Fibroblast of mammary gland (primary cell): ENCODE measurements around the gene FTH1.

Source experiments
- DNase-seq: peaks from one replicate; pipeline ENCODE4 v3.0.0-alpha.2; 2010; ENCODE audit warnings: low read depth
- H3K4me3 ChIP-seq: 2 replicates; pipeline ENCODE4 v1.5.1; 2011; ENCODE audit warnings: low read depth, mild to moderate bottlenecking, low read length, moderate library complexity; ENCODE audit not compliant: control insufficient read depth
- CTCF ChIP-seq: conservative IDR thresholded peaks from 2 replicates; pipeline ENCODE4 v1.5.1; 2011; ENCODE audit warnings: low read depth, low read length, inconsistent platforms; ENCODE audit not compliant: control insufficient read depth, insufficient read depth

The FTH1 gene

GRCh38 chr11:61948505-61948904, 18.9 kb downstream of the FTH1 start:
- DNase-seq, result no peak
- no peak overlapping the region for H3K4me3 ChIP-seq
- no peak for TF ChIP-seq CTCF

GRCh38 chr11:61947486-61948210, 19.8 kb downstream of the FTH1 start:
- H3K4me3 ChIP-seq, result no peak overlapping the region
- peak; percentile 94 for DNase-seq
- TF ChIP-seq CTCF, result peak; percentile 100

DNA sequence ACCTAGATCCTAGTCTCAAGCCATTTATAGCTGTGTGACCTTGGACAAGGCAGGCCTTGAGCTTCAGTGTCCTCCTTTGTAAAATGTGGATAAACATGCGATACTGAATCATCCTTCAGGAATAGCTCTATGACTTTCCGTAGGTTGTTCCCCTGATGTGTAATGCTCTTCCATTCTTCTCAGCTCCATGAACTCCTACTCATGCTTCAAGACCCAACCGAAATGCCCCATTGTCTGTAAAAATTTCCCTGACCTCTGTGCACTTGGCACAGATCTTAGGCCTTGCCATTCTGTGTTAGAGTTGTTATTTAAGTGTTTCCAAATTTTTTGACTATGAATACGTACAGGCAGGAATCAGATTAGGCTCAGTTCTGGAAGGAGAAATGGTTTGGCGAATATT, 20.5 kb downstream of the FTH1 start:
- no peak for TF ChIP-seq CTCF
- no peak for DNase-seq
- no peak overlapping the region for H3K4me3 ChIP-seq

- no peak for TF ChIP-seq CTCF
- DNase-seq, result no peak
- H3K4me3 ChIP-seq, result no peak overlapping the region
These were observed 22.2 kb downstream of the FTH1 start for GRCh38 chr11:61945191-61945590.

DNA sequence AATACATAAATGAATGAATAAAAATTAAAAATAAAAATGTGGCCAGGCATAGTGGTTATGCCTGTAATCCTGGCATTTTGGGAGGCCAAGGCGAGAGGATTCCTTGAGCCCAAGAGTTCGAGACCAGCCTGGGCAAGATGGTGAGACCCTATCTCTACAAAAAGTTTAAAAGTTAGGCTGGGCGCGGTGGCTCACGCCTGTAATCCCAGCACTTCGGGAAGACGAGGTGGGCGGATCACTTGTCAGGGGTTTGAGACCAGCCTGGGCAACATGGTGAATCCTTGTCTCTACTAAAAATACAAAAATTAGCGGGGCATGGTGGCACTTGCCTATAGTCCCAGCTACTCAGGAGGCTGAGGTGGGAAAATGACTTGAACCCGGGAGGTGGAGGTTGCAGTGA, 27.0 kb downstream of the FTH1 start:
- H3K4me3 ChIP-seq, result no peak overlapping the region
- TF ChIP-seq CTCF, result no peak
- no peak for DNase-seq

DNA sequence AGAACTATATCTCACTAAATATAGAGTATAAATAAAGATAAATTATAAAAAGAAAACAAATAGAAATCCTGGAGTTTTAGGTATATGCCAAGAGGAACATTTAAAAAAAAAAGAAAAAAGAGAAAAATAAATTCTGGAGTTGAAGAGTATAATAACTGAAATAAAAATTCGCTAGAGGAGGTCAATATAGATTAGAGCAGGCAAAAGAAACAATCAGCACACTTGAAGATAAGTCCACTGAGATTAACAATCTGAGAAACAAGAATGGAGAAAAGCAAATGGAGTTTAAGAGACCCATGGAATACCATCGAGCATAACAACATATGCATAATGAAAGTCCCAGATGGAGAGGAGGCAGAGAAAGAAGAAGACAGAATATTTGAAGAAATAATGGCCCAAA, 31.6 kb downstream of the FTH1 start:
- no peak for TF ChIP-seq CTCF
- DNase-seq, result no peak

GRCh38 chr11:61930933-61931332, 36.5 kb downstream of the FTH1 start:
- no peak overlapping the region for H3K4me3 ChIP-seq
- TF ChIP-seq CTCF, result no peak
- no peak for DNase-seq

More for the DNA sequence above, 31.6 kb downstream of the FTH1 start:
- H3K4me3 ChIP-seq, result no peak overlapping the region
